K562 (cell line): Measurements from ENCODE around the gene SF3B1. TPM values are rescaled to one million over a fixed set of nuclear protein-coding genes. Genes with fewer than 3 reads are reported as not detected.

Experiments used
- ATAC-seq: fragments of 200-7000 bp; cut with Tn5 transposase; 3 replicates; pipeline ENCODE4 v1.9.1; 2020; ENCODE audit warnings: moderate library complexity
- BruUV-seq: library from RNA; stranded (reverse); fragments of 400-500 nt; replicated peaks from 2 replicates; lab custom pipeline; 2021; lab: Mats Ljungman, UMichigan
- CTCF ChIA-PET: fragments of 300-600 bp; formaldehyde crosslinking; extraction: SDS; loops from one replicate; lab custom pipeline; 2021; ENCODE audit warnings: low intra/inter-chr PET ratio; lab: Yijun Ruan, JAX
- POLR2A ChIA-PET: fragments of 300-600, 350-650 bp; sonication (Branson Sonifier 250); formaldehyde crosslinking; extraction: SDS; loops from one replicate; lab custom pipeline; 2021; ENCODE audit warnings: antibody characterized with exemption, inconsistent platforms; lab: Yijun Ruan, JAX
- DNase-seq, 4 experiments: peaks; one replicate each; pipeline versions ENCODE4 v3.0.0 to v3.0.0-alpha.2; 2011 to 2018; ENCODE audit warnings: low spot score in 3 of 4, mixed read lengths in 3 of 4; ENCODE audit errors: extremely low read depth in 1 of 4
- FAIRE-seq: peaks from 2 replicates; lab custom pipeline; 2011; peaks lifted over from hg19 to GRCh38; lab: Jason Lieb, UNC
- H2AFZ ChIP-seq: 2 replicates; pipeline ENCODE4 v1.6.0; 2011; ENCODE audit warnings: low read depth, low read length, control low read depth, inconsistent platforms
- H3K27ac ChIP-seq: fragments of 200-600 bp; 3 replicates; pipeline ENCODE4 v1.8.0; 2011; ENCODE audit warnings: low read depth, mild to moderate bottlenecking, control low read depth, inconsistent platforms, low read length, moderate library complexity, mixed read lengths; ENCODE audit errors: extremely low read depth
- H3K27me3 ChIP-seq, 2 experiments: fragments of 300-600 bp in 1 of 2; 2 replicates in 1 of 2; 3 replicates in 1 of 2; pipeline versions ENCODE4 v1.6.0 to v1.8.0; 2011; ENCODE audit warnings: inconsistent platforms in 2 of 2, low read length in 2 of 2, mild to moderate bottlenecking in 1 of 2, mixed read lengths in 1 of 2, moderate library complexity in 1 of 2; ENCODE audit not compliant: control insufficient read depth in 2 of 2, insufficient read depth in 2 of 2
- H3K36me3 ChIP-seq: fragments of 300-600 bp; 3 replicates; pipeline ENCODE4 v1.8.0; 2011; ENCODE audit warnings: mild to moderate bottlenecking, low read length, inconsistent platforms; ENCODE audit not compliant: control insufficient read depth, insufficient read depth
- H3K4me1 ChIP-seq, 2 experiments: fragments of 200-600 bp in 1 of 2; replicated peaks in 1 of 2; 2 replicates in 1 of 2; 3 replicates in 1 of 2; pipeline versions ENCODE4 v1.5.1 to v1.8.0; 2011; ENCODE audit warnings: inconsistent platforms in 2 of 2, low read length in 2 of 2, mild to moderate bottlenecking in 1 of 2, mixed read lengths in 1 of 2, moderate library complexity in 1 of 2; ENCODE audit not compliant: control insufficient read depth in 2 of 2, insufficient read depth in 2 of 2
- H3K4me2 ChIP-seq: 2 replicates; pipeline ENCODE4 v1.6.1; 2011; ENCODE audit warnings: low read length, control low read depth, inconsistent platforms, mixed read lengths; ENCODE audit not compliant: insufficient read depth
- H3K4me3 ChIP-seq: fragments of 200-600 bp; sonication (generic), shearing (Covaris generic); 2 replicates; pipeline ENCODE4 v1.5.1; 2016; ENCODE audit warnings: control low read depth, inconsistent platforms
- H3K79me2 ChIP-seq: fragments of 200-600 bp; 3 replicates; pipeline ENCODE4 v1.8.0; 2011; ENCODE audit warnings: low read length, inconsistent platforms; ENCODE audit not compliant: control insufficient read depth, insufficient read depth
- H3K9ac ChIP-seq, 2 experiments: 2 replicates each; pipeline versions ENCODE4 v1.6.0 to v1.6.1; 2011; ENCODE audit warnings: low read depth in 2 of 2, low read length in 2 of 2, control low read depth in 1 of 2, inconsistent platforms in 1 of 2, mild to moderate bottlenecking in 1 of 2, mixed read lengths in 1 of 2; ENCODE audit not compliant: insufficient read depth in 1 of 2
- H3K9me1 ChIP-seq: one replicate; pipeline ENCODE4 v1.6.0; 2011; ENCODE audit warnings: inconsistent platforms, mild to moderate bottlenecking, low read length, moderate library complexity; ENCODE audit not compliant: control insufficient read depth, insufficient read depth
- H3K9me3 ChIP-seq: replicated peaks from 2 replicates; pipeline ENCODE4 v1.5.1; 2011; ENCODE audit warnings: low read depth, low read length, inconsistent platforms; ENCODE audit not compliant: control insufficient read depth, insufficient read depth
- H4K20me1 ChIP-seq: replicated peaks from 2 replicates; pipeline ENCODE4 v1.6.1; 2011; ENCODE audit warnings: low read length, inconsistent platforms, mixed read lengths; ENCODE audit not compliant: control insufficient read depth, insufficient read depth
- BCL6 ChIP-seq: fragments of 250-450 bp; sonication (Bioruptor Pico); IDR thresholded peaks from 2 replicates; pipeline ENCODE4 v1.4.0; 2020
- CEBPB ChIP-seq: fragments of 450-650 bp; IDR thresholded peaks from 2 replicates; pipeline ENCODE4 v1.6.1; 2016; ENCODE audit warnings: missing genetic modification characterization, missing compliant biosample characterization
- CEBPG ChIP-seq, 3 experiments: fragments of 200-800 bp in 1 of 3; sonication (Bioruptor generic) in 1 of 3; sonication (generic) in 1 of 3; formaldehyde crosslinking in 1 of 3; IDR thresholded peaks in 2 of 3; conservative IDR thresholded peaks in 1 of 3; 2 replicates each; pipeline versions ENCODE4 v1.6.1 to v1.8.0; 2016 to 2022; ENCODE audit warnings: missing compliant biosample characterization in 2 of 3, missing genetic modification characterization in 2 of 3, mild to moderate bottlenecking in 1 of 3, missing genetic modification reagents in 1 of 3
- EGR1 ChIP-seq: fragments of 450-650 bp; conservative IDR thresholded peaks from 2 replicates; pipeline ENCODE4 v1.6.1; 2017; ENCODE audit warnings: mild to moderate bottlenecking
- ETV6 ChIP-seq, 3 experiments: fragments of 150-350 bp in 1 of 3; sonication (generic) in 1 of 3; formaldehyde crosslinking in 1 of 3; IDR thresholded peaks; 2 replicates each; pipeline versions ENCODE4 v1.6.1 to v1.8.0; 2014 to 2022; ENCODE audit warnings: borderline replicate concordance in 2 of 3, low read depth in 2 of 3, antibody characterized with exemption in 1 of 3, low read length in 1 of 3, mild to moderate bottlenecking in 1 of 3, missing genetic modification reagents in 1 of 3
- FOXJ2 ChIP-seq: fragments of 200-800 bp; sonication (Bioruptor generic); IDR thresholded peaks from 2 replicates; pipeline ENCODE4 v1.6.1; 2016; ENCODE audit warnings: missing genetic modification characterization, missing compliant biosample characterization
- HNRNPL ChIP-seq: fragments of 200-400 bp; formaldehyde crosslinking; IDR thresholded peaks from 2 replicates; pipeline ENCODE4 v1.6.1; 2017; ENCODE audit warnings: low read depth, mild to moderate bottlenecking, low read length
- KLF1 ChIP-seq: fragments of 450-650 bp; IDR thresholded peaks from 2 replicates; pipeline ENCODE4 v1.6.1; 2016; ENCODE audit warnings: missing genetic modification characterization, missing compliant biosample characterization
- MTF1 ChIP-seq: fragments of 250-450 bp; sonication (Bioruptor Pico); IDR thresholded peaks from 2 replicates; pipeline ENCODE4 v1.9.0; 2021; ENCODE audit warnings: moderate library complexity, mild to moderate bottlenecking, inconsistent platforms, borderline replicate concordance
- NR2C2 ChIP-seq, 2 experiments: fragments of 200-800 bp in 1 of 2; sonication (Bioruptor generic) in 1 of 2; sonication (generic) in 1 of 2; formaldehyde crosslinking in 1 of 2; IDR thresholded peaks; 2 replicates each; pipeline versions ENCODE4 v1.6.1 to v1.8.0; 2016 to 2022; ENCODE audit warnings: mild to moderate bottlenecking in 1 of 2, missing compliant biosample characterization in 1 of 2, missing genetic modification characterization in 1 of 2, missing genetic modification reagents in 1 of 2
- ZBTB49 ChIP-seq: sonication (generic); formaldehyde crosslinking; IDR thresholded peaks from 2 replicates; pipeline ENCODE4 v1.8.0; 2022; ENCODE audit warnings: missing genetic modification reagents, mild to moderate bottlenecking, borderline replicate concordance
- ZNF174 ChIP-seq: fragments of 250-450 bp; sonication (Bioruptor Pico); IDR thresholded peaks from 2 replicates; pipeline ENCODE4 v1.4.0; 2020; ENCODE audit warnings: mild to moderate bottlenecking
- ZNF253 ChIP-seq: fragments of 250-450 bp; sonication (Bioruptor Pico); conservative IDR thresholded peaks from 2 replicates; pipeline ENCODE4 v1.6.1; 2021; ENCODE audit warnings: mild to moderate bottlenecking
- ZNF512 ChIP-seq: IDR thresholded peaks from 2 replicates; pipeline ENCODE4 v1.6.1; 2016; ENCODE audit warnings: missing genetic modification characterization, missing compliant biosample characterization
- WGBS: fragments of 100-300 bp; shearing (Covaris generic); methylation state at CpG from one replicate; pipeline ENCODE4 v1.1.6; 2016; ENCODE audit warnings: low coverage, mixed read lengths; ENCODE audit not compliant: insufficient coverage; ENCODE audit errors: missing lambda C conversion rate; 5-methylcytosine and 5-hydroxymethylcytosine counted together
- in situ Hi-C: fragments of 300-500 bp; cut with MboI; formaldehyde crosslinking; loops from 4 replicates; pipeline ENCODE4 v1.15.0; 2018; ENCODE audit warnings: inconsistent platforms, mixed read lengths
- intact Hi-C: fragments of 100-400 bp; cut with micrococcal nuclease; formaldehyde crosslinking; loops from 2 replicates; pipeline ENCODE4 v1.14.2; 2022
- polyA plus RNA-seq, 8 experiments: library from polyadenylated mRNA; depleted of rRNA in 4 of 8; stranded (reverse) in 5 of 8; unstranded in 3 of 8; fragments of >200 nt; fragmentation: Nextera tagmentation in 2 of 8; fragmentation: Illumina TruSeq in 1 of 8; extraction: Ambion mirVana in 2 of 8; extraction: Trizol in 1 of 8; gene quantifications; 2 replicates each; pipeline versions ENCODE4 v1.2.1 to v1.2.3, GENCODE V29; 2011 to 2014; ENCODE audit warnings: inconsistent platforms in 1 of 8, missing spikeins in 1 of 8
- total RNA-seq, 7 experiments: library from RNA; depleted of rRNA in 6 of 7; stranded (reverse); fragments of >200 nt in 6 of 7; fragmentation: Illumina TruSeq in 2 of 7; extraction: Trizol in 2 of 7; gene quantifications; 2 replicates each; pipeline versions ENCODE4 v1.2.1 to v1.2.3, GENCODE V29; 2011 to 2021; ENCODE audit warnings: low replicate concordance in 1 of 7

Gene SF3B1
- total and polyA plus RNA-seq, 9 of the 15 experiments (the other 6 are each of a cell fraction or from before 2014, with no cell fraction given) = 96.2 to 377 (median 177) TPM

GRCh38 chr2:197426723-197427603, 7.9 kb downstream of the SF3B1 start (continued):
- no peak for TF ChIP-seq CEBPG (CRISPR knock-in tag; IDR thresholded peaks at IDR 0.05)
- peak in 1 of 2 experiments; percentile 48; a peak in 1 of 4 replicates for TF ChIP-seq CEBPG (tag; conservative IDR thresholded peaks at IDR 0.05 in 1 of 2, IDR thresholded peaks at IDR 0.05 in 1 of 2)
- peak; percentile 66 for TF ChIP-seq CEBPB

- Histone ChIP-seq H3K4me1 (peaks cover 1 to 11% of the 10 kb centered on the region in 2 experiments; a peak in 4 of 5 replicates), H3K9me1 (no peaks in the 10 kb centered on the region), H3K79me2 (peaks cover 96% of the 10 kb centered on the region), H3K4me2 (peak overlapping the region; percentile 2; the same call in 1 of the 2 replicates), H3K27me3 (no peaks in the 10 kb centered on the region), H4K20me1 (peaks cover 35% of the 10 kb centered on the region), H3K36me3 (peaks cover 67% of the 10 kb centered on the region), H3K4me3 (no peak overlapping the region), H3K9ac (no peak overlapping the region), H3K9me3 (no peaks in the 10 kb centered on the region), H3K27ac (no peak overlapping the region), H2AFZ (no peak overlapping the region)
- intact Hi-C loops = no loop called here
- peak; percentile 46 for FAIRE-seq
- ChIA-PET CTCF (no interaction called here), POLR2A (interaction anchor here (0.9 to 1.7 kb wide), 3 partner anchors 10 to 27 kb away, joined by 3 read pairs; partner anchors contain the start of gene SF3B1)
- WGBS = 25% methylated on average over 6 of the region's 7 CpGs
- in situ Hi-C loops = no loop called here
- peak in 1 of 4 experiments; percentile 27 for DNase-seq
- BruUV-seq = no TSS peak
- peak; percentile 65 for ATAC-seq
- TF ChIP-seq BCL6 (CRISPR knock-in tag) = no peak
- TF ChIP-seq KLF1 (tag) = no peak
- TF ChIP-seq ZNF253 (CRISPR knock-in tag) = no peak
- no peak for TF ChIP-seq FOXJ2
- no peak for TF ChIP-seq ZBTB49
- 0 out of 2 replicates have a peak, but pooled peaks have one; percentile 11 for TF ChIP-seq EGR1
- TF ChIP-seq ZNF512 (tag) = no peak
- TF ChIP-seq HNRNPL = no peak
- no peak for TF ChIP-seq MTF1 (CRISPR knock-in tag)
- TF ChIP-seq NR2C2 (CRISPR knock-in tag; IDR thresholded peaks at IDR 0.05) = no peak
- no peak for TF ChIP-seq NR2C2 (tag; IDR thresholded peaks at IDR 0.05)
- no peak for TF ChIP-seq ZNF174 (CRISPR knock-in tag)
- no peak for TF ChIP-seq ETV6 (IDR thresholded peaks at IDR 0.05; ENCODE audit: borderline replicate concordance in 1 of 2, low read depth in 2 of 2, low read length in 1 of 2)
- TF ChIP-seq ETV6 (CRISPR knock-in tag; IDR thresholded peaks at IDR 0.05; ENCODE audit: borderline replicate concordance) = no peak
These were observed 9.3 kb downstream of the SF3B1 start for GRCh38 chr2:197425550-197425949.
